CD4-positive, alpha-beta T cell (primary cell): ENCODE results near the gene BPIFB2. TPM values are rescaled to one million over a fixed set of nuclear protein-coding genes. Genes with fewer than 3 reads are reported as not detected.

Source experiments
- ATAC-seq: fragments of 200-7000 bp; cut with Tn5 transposase; one replicate; pipeline ENCODE4 v1.10.0; 2022; ENCODE audit warnings: mild to moderate bottlenecking; ENCODE audit not compliant: poor library complexity
- CTCF ChIA-PET: fragments of 350-600 bp; sonication (Branson Sonifier 250); formaldehyde crosslinking; loops from one replicate; lab custom pipeline; 2021; ENCODE audit warnings: antibody characterized with exemption, inconsistent platforms; lab: Charles Lee
- POLR2A ChIA-PET: fragments of 350-600 bp; sonication (Branson Sonifier 250); formaldehyde crosslinking; loops from one replicate; lab custom pipeline; 2021; ENCODE audit warnings: antibody characterized with exemption, inconsistent platforms; lab: Charles Lee
- DNase-seq, 14 experiments: peaks; one replicate each; pipeline ENCODE4 v3.0.0-alpha.2; 2013 to 2020; ENCODE audit warnings: mixed read lengths in 2 of 14
- H3K27ac ChIP-seq, 2 donors: one replicate each; pipeline versions ENCODE4 v1.5.1 to v1.7.0; 2013; ENCODE audit warnings: low read length in 2 of 2, low read depth in 1 of 2, mild to moderate bottlenecking in 1 of 2
- H3K27me3 ChIP-seq, 2 experiments: 1 replicate in 1 of 2; 2 replicates in 1 of 2; pipeline versions ENCODE4 v1.6.1 to v1.7.0; 2013; ENCODE audit warnings: low read length in 2 of 2, control low read depth in 1 of 2, mild to moderate bottlenecking in 1 of 2, moderate library complexity in 1 of 2; ENCODE audit not compliant: insufficient read depth in 2 of 2, control insufficient read depth in 1 of 2
- H3K36me3 ChIP-seq: one replicate; pipeline ENCODE4 v1.6.1; 2013; ENCODE audit warnings: low read length, control low read depth; ENCODE audit not compliant: insufficient read depth
- H3K4me1 ChIP-seq: one replicate; pipeline ENCODE4 v1.6.1; 2013; ENCODE audit warnings: low read length, control low read depth; ENCODE audit not compliant: insufficient read depth
- H3K4me3 ChIP-seq: one replicate; pipeline ENCODE4 v1.5.1; 2013; ENCODE audit warnings: mild to moderate bottlenecking, low read length, moderate library complexity
- H3K9me3 ChIP-seq, 2 experiments: 1 replicate in 1 of 2; 2 replicates in 1 of 2; pipeline versions ENCODE4 v1.6.1 to v1.7.0; 2013; ENCODE audit warnings: low read length in 2 of 2, mild to moderate bottlenecking in 2 of 2, control low read depth in 1 of 2, moderate library complexity in 1 of 2; ENCODE audit not compliant: control insufficient read depth in 1 of 2, insufficient read depth in 1 of 2
- H3K27ac Mint-ChIP-seq: one replicate; pipeline ENCODE4 v1.8.0; 2020; ENCODE audit warnings: mixed read lengths
- H3K27me3 Mint-ChIP-seq: one replicate; pipeline ENCODE4 v1.8.0; 2021; ENCODE audit warnings: mixed read lengths
- H3K36me3 Mint-ChIP-seq: one replicate; pipeline ENCODE4 v1.8.0; 2021; ENCODE audit warnings: low read depth, mixed read lengths
- H3K4me1 Mint-ChIP-seq: one replicate; pipeline ENCODE4 v1.8.0; 2021; ENCODE audit warnings: low read depth, mixed read lengths
- H3K4me3 Mint-ChIP-seq: one replicate; pipeline ENCODE4 v1.8.0; 2020; ENCODE audit warnings: mild to moderate bottlenecking, mixed read lengths
- H3K9me3 Mint-ChIP-seq: one replicate; pipeline ENCODE4 v1.8.0; 2020; ENCODE audit warnings: mixed read lengths
- CTCF ChIP-seq: fragments of 200-600 bp; IDR thresholded peaks from one replicate; pipeline ENCODE4 v1.8.0; 2022; ENCODE audit warnings: antibody characterized with exemption, mild to moderate bottlenecking
- intact Hi-C, 2 experiments: fragments of 100-400 bp; cut with DNase I in 1 of 2; cut with micrococcal nuclease in 1 of 2; formaldehyde crosslinking; loops; one replicate each; pipeline versions ENCODE4 v1.15.1 to v1.9.0; 2023 to 2025; cut with DNase I, micrococcal nuclease
- total RNA-seq, 174 experiments: library from RNA in 2 of 174; stranded (reverse) in 2 of 174; gene quantifications; one replicate each; pipeline ENCODE4 v1.2.3 and lab custom pipeline; 2021 to 2026

BPIFB2 gene
- total RNA-seq, 2 experiments from 2014 or later, result not detected

GRCh38 chr20:33016581-33017109 lies 9.1 kb downstream of the BPIFB2 start:
- no peak overlapping the region for H3K27ac ChIP-seq
- Mint-ChIP-seq H3K9me3 (no peaks in the 10 kb centered on the region), H3K4me1 (peaks cover 14% of the 10 kb centered on the region), H3K36me3 (no peaks in the 10 kb centered on the region), H3K4me3 (no peak overlapping the region), H3K27me3 (no peaks in the 10 kb centered on the region), H3K27ac (no peak overlapping the region)
- no peak for TF ChIP-seq CTCF
- no peak overlapping the region for H3K4me3 ChIP-seq
- peaks cover 6% of the 10 kb centered on the region for H3K4me1 ChIP-seq
- CTCF ChIA-PET, result no interaction called here
- no peak for DNase-seq
- H3K9me3 ChIP-seq, result peaks cover 0 to 10% of the 10 kb centered on the region in 2 experiments
- POLR2A ChIA-PET, result no interaction called here
- ATAC-seq, result no peak
- no peaks in the 10 kb centered on the region for H3K36me3 ChIP-seq
- no peaks in the 10 kb centered on the region for H3K27me3 ChIP-seq
- intact Hi-C loops, result no loop called here

- Histone ChIP-seq H3K9me3 (peaks cover 0 to 10% of the 10 kb centered on the region in 2 experiments), H3K4me1 (peaks cover 6% of the 10 kb centered on the region), H3K27ac (no peak overlapping the region), H3K27me3 (no peaks in the 10 kb centered on the region), H3K36me3 (no peaks in the 10 kb centered on the region), H3K4me3 (no peak overlapping the region)
- Mint-ChIP-seq H3K4me3 (no peak overlapping the region), H3K36me3 (no peaks in the 10 kb centered on the region), H3K9me3 (no peaks in the 10 kb centered on the region), H3K4me1 (peaks cover 14% of the 10 kb centered on the region), H3K27ac (no peak overlapping the region), H3K27me3 (no peaks in the 10 kb centered on the region)
- TF ChIP-seq CTCF, result no peak
- no peak for DNase-seq
- intact Hi-C loops, result no loop called here
- no peak for ATAC-seq
- ChIA-PET CTCF (no interaction called here), POLR2A (no interaction called here)
Measured at GRCh38 chr20:33017542-33017941, 10.0 kb downstream of the BPIFB2 start.

- H3K4me1 Mint-ChIP-seq, result peaks cover 14% of the 10 kb centered on the region
- DNase-seq (no peak), ATAC-seq (no peak)
- intact Hi-C loops, result no loop called here
- Histone ChIP-seq H3K27ac (no peak overlapping the region), H3K9me3 (peaks cover 0 to 10% of the 10 kb centered on the region in 2 experiments), H3K4me3 (no peak overlapping the region), H3K27me3 (no peaks in the 10 kb centered on the region), H3K36me3 (no peaks in the 10 kb centered on the region), H3K4me1 (peaks cover 6% of the 10 kb centered on the region)
- POLR2A ChIA-PET, result no interaction called here
- CTCF ChIA-PET, result no interaction called here
- no peak overlapping the region for H3K27ac Mint-ChIP-seq
- H3K36me3 Mint-ChIP-seq, result no peaks in the 10 kb centered on the region
- H3K27me3 Mint-ChIP-seq, result no peaks in the 10 kb centered on the region
- no peak overlapping the region for H3K4me3 Mint-ChIP-seq
- no peak for TF ChIP-seq CTCF
- H3K9me3 Mint-ChIP-seq, result no peaks in the 10 kb centered on the region
Measured at GRCh38 chr20:33018169-33018931, 10.8 kb downstream of the BPIFB2 start.
